Endodermal cell (in vitro differentiated cells): ENCODE measurements around the gene WDR43. TPM values are rescaled to one million over a fixed set of nuclear protein-coding genes. Genes with fewer than 3 reads are reported as not detected.

Experiments used
- DNase-seq: peaks from one replicate; pipeline ENCODE4 v3.0.0-alpha.2; 2017
- H3K27ac ChIP-seq: 2 replicates; pipeline ENCODE4 v1.5.1; 2013; ENCODE audit warnings: mild to moderate bottlenecking, low read depth, low read length, moderate library complexity
- H3K27me3 ChIP-seq: 2 replicates; pipeline ENCODE4 v1.6.1; 2013; ENCODE audit warnings: mild to moderate bottlenecking, low read length, moderate library complexity; ENCODE audit not compliant: insufficient read depth, control insufficient read depth, poor library complexity, severe bottlenecking
- H3K36me3 ChIP-seq: 2 replicates; pipeline ENCODE4 v1.7.0; 2013; ENCODE audit warnings: mild to moderate bottlenecking, low read length, moderate library complexity; ENCODE audit not compliant: control insufficient read depth, insufficient read depth
- H3K4me1 ChIP-seq: one replicate; pipeline ENCODE4 v1.7.0; 2013; ENCODE audit warnings: low read length; ENCODE audit not compliant: control insufficient read depth, insufficient read depth
- H3K4me3 ChIP-seq: 2 replicates; pipeline ENCODE4 v1.5.1; 2013; ENCODE audit warnings: mild to moderate bottlenecking, low read length, moderate library complexity
- H3K9ac ChIP-seq: 2 replicates; pipeline ENCODE4 v1.6.1; 2013; ENCODE audit warnings: mild to moderate bottlenecking, low read length, moderate library complexity; ENCODE audit not compliant: poor library complexity, severe bottlenecking; ENCODE audit errors: extremely low read depth
- H3K9me3 ChIP-seq: 2 replicates; pipeline ENCODE4 v1.6.1; 2013; ENCODE audit warnings: mild to moderate bottlenecking, low read length, moderate library complexity; ENCODE audit not compliant: control insufficient read depth
- H3K27ac Mint-ChIP-seq: 2 replicates; pipeline ENCODE4 v1.8.0; 2020; ENCODE audit warnings: mixed read lengths
- H3K27me3 Mint-ChIP-seq: 2 replicates; pipeline ENCODE4 v1.8.0; 2021; ENCODE audit warnings: mild to moderate bottlenecking, mixed read lengths; ENCODE audit not compliant: insufficient read depth
- H3K36me3 Mint-ChIP-seq: 2 replicates; pipeline ENCODE4 v1.8.0; 2020; ENCODE audit warnings: low read depth, mixed read lengths
- H3K4me1 Mint-ChIP-seq: 2 replicates; pipeline ENCODE4 v1.8.0; 2020; ENCODE audit warnings: mixed read lengths
- H3K4me3 Mint-ChIP-seq: 2 replicates; pipeline ENCODE4 v1.8.0; 2020; ENCODE audit warnings: mild to moderate bottlenecking, moderate library complexity, mixed read lengths
- H3K9me3 Mint-ChIP-seq: 2 replicates; pipeline ENCODE4 v1.8.0; 2020; ENCODE audit warnings: mild to moderate bottlenecking, mixed read lengths
- CTCF ChIP-seq: fragments of 200-600 bp; sonication (generic); conservative IDR thresholded peaks from 2 replicates; pipeline ENCODE4 v1.5.0; 2021; ENCODE audit warnings: antibody characterized with exemption, mild to moderate bottlenecking
- WGBS, 2 experiments: methylation state at CpG; one replicate each; pipeline versions ENCODE4 v1.1.5 to v1.1.7; 2013; ENCODE audit warnings: missing lambda C conversion rate in 2 of 2, mixed read lengths in 1 of 2; ENCODE audit not compliant: insufficient coverage in 1 of 2, insufficient read length in 1 of 2; 5-methylcytosine and 5-hydroxymethylcytosine counted together
- total RNA-seq, 2 donors: library from RNA; stranded (reverse); fragmentation: NEBNext Ultra II Directional in 1 of 2; extraction: Animal tissue kit (Norgen Biotek cat#: 25700) in 1 of 2; gene quantifications; 2 replicates in 1 of 2; 3 replicates in 1 of 2; pipeline ENCODE4 v1.2.1, GENCODE V29; 2021

WDR43 gene
- total RNA-seq, 2 donors from 2014 or later: 64.3 to 77.7 TPM

GRCh38 chr2:28901202-28901601 lies 6.7 kb downstream of the WDR43 start:
- peak overlapping the region; percentile 18 for H3K27ac Mint-ChIP-seq
- H3K9me3 Mint-ChIP-seq: no peaks in the 10 kb centered on the region
- no peaks in the 10 kb centered on the region for H3K9me3 ChIP-seq
- H3K36me3 ChIP-seq: peaks cover 44% of the 10 kb centered on the region
- peaks cover 43% of the 10 kb centered on the region for H3K4me1 Mint-ChIP-seq
- H3K27ac ChIP-seq: no peak overlapping the region
- H3K9ac ChIP-seq: no peak overlapping the region
- no peak for DNase-seq
- H3K4me3 ChIP-seq: no peak overlapping the region
- WGBS, 2 experiments: 83 to 86% methylated on average over 2 of the region's 2 CpGs
- H3K27me3 Mint-ChIP-seq: no peaks in the 10 kb centered on the region
- H3K4me1 ChIP-seq: peaks cover 2% of the 10 kb centered on the region
- no peak overlapping the region for H3K4me3 Mint-ChIP-seq
- no peaks in the 10 kb centered on the region for H3K27me3 ChIP-seq
- no peak for TF ChIP-seq CTCF
- peaks cover 29% of the 10 kb centered on the region for H3K36me3 Mint-ChIP-seq

GRCh38 chr2:28901841-28902240 lies 7.4 kb downstream of the WDR43 start:
- H3K27ac Mint-ChIP-seq: no peak overlapping the region
- H3K27me3 Mint-ChIP-seq: no peaks in the 10 kb centered on the region
- no peak overlapping the region for H3K27ac ChIP-seq
- DNase-seq: no peak
- peaks cover 50% of the 10 kb centered on the region for H3K36me3 ChIP-seq
- no peaks in the 10 kb centered on the region for H3K9me3 ChIP-seq
- peaks cover 2% of the 10 kb centered on the region for H3K4me1 ChIP-seq
- TF ChIP-seq CTCF: no peak
- H3K27me3 ChIP-seq: no peaks in the 10 kb centered on the region
- H3K36me3 Mint-ChIP-seq: peaks cover 35% of the 10 kb centered on the region
- H3K4me3 Mint-ChIP-seq: no peak overlapping the region
- H3K4me3 ChIP-seq: no peak overlapping the region
- peaks cover 40% of the 10 kb centered on the region for H3K4me1 Mint-ChIP-seq
- H3K9me3 Mint-ChIP-seq: no peaks in the 10 kb centered on the region
- no peak overlapping the region for H3K9ac ChIP-seq
- no CpG with 5 or more reads among the region's 1 CpG for WGBS, 2 experiments

GRCh38 chr2:28902584-28902983 lies 8.1 kb downstream of the WDR43 start:
- 90% methylated on average over 3 of the region's 3 CpGs; no CpG with 5 or more reads in 1 of the 2 experiments for WGBS, 2 experiments
- no peak for DNase-seq
- no peak for TF ChIP-seq CTCF
- Histone ChIP-seq H3K4me3 (no peak overlapping the region), H3K27ac (no peak overlapping the region), H3K4me1 (peaks cover 2% of the 10 kb centered on the region), H3K27me3 (no peaks in the 10 kb centered on the region), H3K36me3 (peaks cover 54% of the 10 kb centered on the region), H3K9me3 (no peaks in the 10 kb centered on the region), H3K9ac (no peak overlapping the region)
- H3K27ac Mint-ChIP-seq: peak overlapping the region; percentile 81
- H3K4me1 Mint-ChIP-seq: peaks cover 34% of the 10 kb centered on the region
- H3K9me3 Mint-ChIP-seq: no peaks in the 10 kb centered on the region
- H3K4me3 Mint-ChIP-seq: no peak overlapping the region
- no peaks in the 10 kb centered on the region for H3K27me3 Mint-ChIP-seq
- peaks cover 42% of the 10 kb centered on the region for H3K36me3 Mint-ChIP-seq
